HCT116 (cell line): ENCODE measurements around the gene LTA4H.

Source experiments
- CBX3 ChIP-seq: IDR thresholded peaks from 2 replicates; pipeline ENCODE4 v1.6.1; 2012; ENCODE audit warnings: low read depth
- CEBPB ChIP-seq: IDR thresholded peaks from 2 replicates; pipeline ENCODE4 v1.6.1; 2012; ENCODE audit warnings: low read depth
- EZH2 ChIP-seq: fragments of 200-600 bp; sonication (generic); IDR thresholded peaks from 2 replicates; pipeline ENCODE4 v1.6.1; 2017; ENCODE audit warnings: antibody characterized with exemption, mixed run types
- EZH2phosphoT487 ChIP-seq: fragments of 200-600 bp; IDR thresholded peaks from 2 replicates; pipeline ENCODE4 v1.6.1; 2018; ENCODE audit warnings: antibody characterized with exemption, borderline replicate concordance
- JUND ChIP-seq: IDR thresholded peaks from 2 replicates; pipeline ENCODE4 v1.6.1; 2012
- POLR2A ChIP-seq: IDR thresholded peaks from 2 replicates; pipeline ENCODE4 v1.7.0; 2011; ENCODE audit warnings: borderline replicate concordance; ENCODE audit not compliant: insufficient read depth, insufficient read length; ENCODE audit errors: extremely low read depth
- POLR2AphosphoS5 ChIP-seq: IDR thresholded peaks from 2 replicates; pipeline ENCODE4 v1.6.1; 2011; ENCODE audit warnings: mild to moderate bottlenecking, low read depth, low read length, moderate library complexity
- SP1 ChIP-seq: IDR thresholded peaks from 2 replicates; pipeline ENCODE4 v1.6.1; 2012; ENCODE audit warnings: low read depth
- YY1 ChIP-seq: IDR thresholded peaks from 2 replicates; pipeline ENCODE4 v1.6.1; 2011; ENCODE audit warnings: low read length, low read depth, moderate library complexity, mild to moderate bottlenecking; ENCODE audit not compliant: insufficient replicate concordance; ENCODE audit errors: extremely low read depth
- TF ChIP-seq, protein P1 (sequence below), 3 experiments: fragments of 200-600 bp in 1 of 3; sonication (generic) in 1 of 3; IDR thresholded peaks in 2 of 3; conservative IDR thresholded peaks in 1 of 3; 2 replicates each; pipeline ENCODE4 v1.5.1; 2012 to 2017; ENCODE audit warnings: low read depth in 2 of 3, low read length in 2 of 3, antibody characterized with exemption in 1 of 3, borderline replicate concordance in 1 of 3, control low read depth in 1 of 3, mild to moderate bottlenecking in 1 of 3, mixed read lengths in 1 of 3, mixed run types in 1 of 3, moderate library complexity in 1 of 3; ENCODE audit not compliant: insufficient read depth in 1 of 3
- TF ChIP-seq, protein P2 (sequence below): IDR thresholded peaks from 2 replicates; pipeline ENCODE4 v1.6.1; 2012; ENCODE audit warnings: low read depth
- TF ChIP-seq, protein P3 (sequence below): IDR thresholded peaks from 2 replicates; pipeline ENCODE4 v1.6.1; 2012

DNA sequence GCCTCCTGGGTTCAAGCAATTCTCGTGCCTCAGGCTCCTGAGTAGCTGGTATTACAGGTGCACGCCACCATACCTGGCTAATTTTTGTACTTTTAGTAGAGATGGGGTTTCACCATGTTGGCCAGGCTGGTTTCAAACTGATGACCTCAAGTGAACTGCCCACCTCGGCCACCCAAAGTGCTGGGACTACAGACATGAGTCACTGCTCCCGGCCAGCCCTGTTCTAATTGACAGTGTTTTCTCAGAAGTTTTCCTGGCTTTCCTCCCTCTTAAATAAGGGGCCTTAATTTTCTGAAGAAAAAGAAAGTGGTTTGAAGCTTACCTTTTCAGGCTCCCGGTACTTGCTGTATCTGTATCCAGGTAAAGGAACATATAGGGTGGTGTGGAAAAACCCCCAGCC lies 40.9 kb downstream of the LTA4H start:
- TF ChIP-seq, protein P1, sequence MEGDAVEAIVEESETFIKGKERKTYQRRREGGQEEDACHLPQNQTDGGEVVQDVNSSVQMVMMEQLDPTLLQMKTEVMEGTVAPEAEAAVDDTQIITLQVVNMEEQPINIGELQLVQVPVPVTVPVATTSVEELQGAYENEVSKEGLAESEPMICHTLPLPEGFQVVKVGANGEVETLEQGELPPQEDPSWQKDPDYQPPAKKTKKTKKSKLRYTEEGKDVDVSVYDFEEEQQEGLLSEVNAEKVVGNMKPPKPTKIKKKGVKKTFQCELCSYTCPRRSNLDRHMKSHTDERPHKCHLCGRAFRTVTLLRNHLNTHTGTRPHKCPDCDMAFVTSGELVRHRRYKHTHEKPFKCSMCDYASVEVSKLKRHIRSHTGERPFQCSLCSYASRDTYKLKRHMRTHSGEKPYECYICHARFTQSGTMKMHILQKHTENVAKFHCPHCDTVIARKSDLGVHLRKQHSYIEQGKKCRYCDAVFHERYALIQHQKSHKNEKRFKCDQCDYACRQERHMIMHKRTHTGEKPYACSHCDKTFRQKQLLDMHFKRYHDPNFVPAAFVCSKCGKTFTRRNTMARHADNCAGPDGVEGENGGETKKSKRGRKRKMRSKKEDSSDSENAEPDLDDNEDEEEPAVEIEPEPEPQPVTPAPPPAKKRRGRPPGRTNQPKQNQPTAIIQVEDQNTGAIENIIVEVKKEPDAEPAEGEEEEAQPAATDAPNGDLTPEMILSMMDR (IDR thresholded peaks at IDR 0.05 in 2 of 3, conservative IDR thresholded peaks at IDR 0.05 in 1 of 3; ENCODE audit: borderline replicate concordance in 1 of 3, insufficient read depth in 1 of 3, low read depth in 2 of 3, low read length in 2 of 3): no peak
- TF ChIP-seq POLR2A (no peak), POLR2AphosphoS5 (no peak), CEBPB (no peak), JUND (no peak), EZH2 (no peak), CBX3 (no peak), YY1 (no peak), EZH2phosphoT487 (no peak), SP1 (no peak)
- TF ChIP-seq, protein P2, sequence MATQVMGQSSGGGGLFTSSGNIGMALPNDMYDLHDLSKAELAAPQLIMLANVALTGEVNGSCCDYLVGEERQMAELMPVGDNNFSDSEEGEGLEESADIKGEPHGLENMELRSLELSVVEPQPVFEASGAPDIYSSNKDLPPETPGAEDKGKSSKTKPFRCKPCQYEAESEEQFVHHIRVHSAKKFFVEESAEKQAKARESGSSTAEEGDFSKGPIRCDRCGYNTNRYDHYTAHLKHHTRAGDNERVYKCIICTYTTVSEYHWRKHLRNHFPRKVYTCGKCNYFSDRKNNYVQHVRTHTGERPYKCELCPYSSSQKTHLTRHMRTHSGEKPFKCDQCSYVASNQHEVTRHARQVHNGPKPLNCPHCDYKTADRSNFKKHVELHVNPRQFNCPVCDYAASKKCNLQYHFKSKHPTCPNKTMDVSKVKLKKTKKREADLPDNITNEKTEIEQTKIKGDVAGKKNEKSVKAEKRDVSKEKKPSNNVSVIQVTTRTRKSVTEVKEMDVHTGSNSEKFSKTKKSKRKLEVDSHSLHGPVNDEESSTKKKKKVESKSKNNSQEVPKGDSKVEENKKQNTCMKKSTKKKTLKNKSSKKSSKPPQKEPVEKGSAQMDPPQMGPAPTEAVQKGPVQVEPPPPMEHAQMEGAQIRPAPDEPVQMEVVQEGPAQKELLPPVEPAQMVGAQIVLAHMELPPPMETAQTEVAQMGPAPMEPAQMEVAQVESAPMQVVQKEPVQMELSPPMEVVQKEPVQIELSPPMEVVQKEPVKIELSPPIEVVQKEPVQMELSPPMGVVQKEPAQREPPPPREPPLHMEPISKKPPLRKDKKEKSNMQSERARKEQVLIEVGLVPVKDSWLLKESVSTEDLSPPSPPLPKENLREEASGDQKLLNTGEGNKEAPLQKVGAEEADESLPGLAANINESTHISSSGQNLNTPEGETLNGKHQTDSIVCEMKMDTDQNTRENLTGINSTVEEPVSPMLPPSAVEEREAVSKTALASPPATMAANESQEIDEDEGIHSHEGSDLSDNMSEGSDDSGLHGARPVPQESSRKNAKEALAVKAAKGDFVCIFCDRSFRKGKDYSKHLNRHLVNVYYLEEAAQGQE: no peak
- TF ChIP-seq, protein P3, sequence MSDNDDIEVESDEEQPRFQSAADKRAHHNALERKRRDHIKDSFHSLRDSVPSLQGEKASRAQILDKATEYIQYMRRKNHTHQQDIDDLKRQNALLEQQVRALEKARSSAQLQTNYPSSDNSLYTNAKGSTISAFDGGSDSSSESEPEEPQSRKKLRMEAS: no peak
